Fibroblast of villous mesenchyme (primary cell): ENCODE measurements around the gene MMP15. TPM values are rescaled to one million over a fixed set of nuclear protein-coding genes. Genes with fewer than 3 reads are reported as not detected.
A peak's percentile ranks its signal among the peaks of the same experiment; 100 is the strongest.
"Not testable (repeated sequence)": the region's sequence is repeated elsewhere in the genome, so short reads cannot be mapped to it uniquely, and the experiment has no call there.

Experiments used
- DNase-seq: peaks from one replicate; pipeline ENCODE4 v3.0.0-alpha.2; 2010; ENCODE audit warnings: low read depth
- H3K4me3 ChIP-seq: 2 replicates; pipeline ENCODE4 v1.5.1; 2011; ENCODE audit warnings: low read depth, mild to moderate bottlenecking, low read length
- CTCF ChIP-seq: IDR thresholded peaks from 2 replicates; pipeline ENCODE4 v1.5.1; 2012; ENCODE audit warnings: low read depth, mild to moderate bottlenecking, low read length; ENCODE audit not compliant: insufficient read depth
- total RNA-seq: library from RNA; depleted of rRNA; stranded (reverse); fragments of >200 nt; gene quantifications from 2 replicates; pipeline ENCODE4 v1.2.3, GENCODE V29; 2012

MMP15 gene
- total RNA-seq, result 2.6 and 2.9 TPM in 2 replicates

DNA sequence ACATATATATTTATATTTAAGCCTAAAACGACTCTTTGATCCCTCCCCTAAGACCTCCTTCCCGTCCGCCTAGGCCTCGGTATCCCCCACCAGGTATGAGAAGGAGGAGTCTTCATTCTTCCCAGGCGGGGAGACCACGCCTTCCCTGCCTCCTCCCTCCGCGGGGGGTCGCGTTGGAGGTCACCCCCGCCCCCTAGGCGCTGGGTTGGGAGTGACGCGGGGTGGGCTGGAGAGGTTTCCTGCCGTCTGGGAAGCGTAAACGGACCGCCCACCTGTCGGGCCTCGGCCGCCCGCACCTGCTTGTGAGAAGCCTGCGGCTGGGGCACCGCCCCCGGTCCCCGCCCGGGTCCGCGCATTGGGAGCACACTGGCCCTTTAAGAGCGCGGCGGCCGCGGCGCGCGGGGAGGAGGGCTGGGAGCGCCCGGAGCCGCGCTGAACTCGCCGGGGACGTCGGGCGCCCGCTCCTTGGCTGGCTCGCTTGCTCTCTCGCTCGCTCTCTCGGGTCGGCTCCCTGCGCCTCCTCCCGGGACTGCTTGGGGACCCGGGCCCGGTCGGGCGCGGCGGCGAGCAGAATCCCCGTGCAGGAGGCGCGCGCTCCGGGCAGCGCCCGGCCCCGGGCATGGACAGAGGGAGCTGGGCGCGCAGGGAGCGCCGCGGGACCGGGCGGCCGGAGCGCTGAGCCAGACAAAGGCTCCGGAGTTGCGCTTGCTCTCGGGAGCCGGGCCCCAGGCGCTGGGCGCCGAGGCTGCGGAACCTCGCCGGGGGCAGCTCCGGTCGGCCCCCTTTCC lies at the start of gene MMP15:
TSS of gene MMP15 (plus strand) at position 404 of the 788 bp plus-strand sequence. CDS start 597 bp downstream, outside the sequence.
- peak within 1 kb of the TSS; percentile 64 for H3K4me3 ChIP-seq
- no peak for TF ChIP-seq CTCF
- peak; percentile 71 for DNase-seq

DNA sequence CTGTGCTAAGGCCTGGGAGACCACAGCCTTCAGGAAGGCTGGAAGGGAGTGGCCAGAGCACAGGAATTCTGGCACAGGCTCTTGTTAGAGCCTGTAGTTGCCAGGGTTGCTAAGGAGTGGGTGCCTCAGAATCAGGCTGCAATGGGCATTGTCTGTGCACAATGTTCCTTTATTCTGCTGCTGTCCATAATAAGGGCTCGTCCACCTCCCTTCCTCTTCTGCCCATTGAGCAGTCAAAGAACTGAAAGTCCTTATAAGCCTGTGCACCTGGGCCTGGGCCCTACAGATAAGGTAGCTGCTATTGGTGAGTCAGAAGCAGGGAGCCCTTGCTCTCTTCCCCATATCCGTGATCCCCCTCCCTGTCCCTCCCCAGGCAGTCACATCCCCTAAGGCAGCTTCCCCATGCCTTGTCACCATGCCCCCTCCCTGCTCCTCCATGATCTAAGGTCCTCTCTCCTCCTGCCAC lies 49.2 kb upstream of the MMP15 start:
- no peak for DNase-seq
- TF ChIP-seq CTCF, result no peak
- H3K4me3 ChIP-seq, result no peak overlapping the region

DNA sequence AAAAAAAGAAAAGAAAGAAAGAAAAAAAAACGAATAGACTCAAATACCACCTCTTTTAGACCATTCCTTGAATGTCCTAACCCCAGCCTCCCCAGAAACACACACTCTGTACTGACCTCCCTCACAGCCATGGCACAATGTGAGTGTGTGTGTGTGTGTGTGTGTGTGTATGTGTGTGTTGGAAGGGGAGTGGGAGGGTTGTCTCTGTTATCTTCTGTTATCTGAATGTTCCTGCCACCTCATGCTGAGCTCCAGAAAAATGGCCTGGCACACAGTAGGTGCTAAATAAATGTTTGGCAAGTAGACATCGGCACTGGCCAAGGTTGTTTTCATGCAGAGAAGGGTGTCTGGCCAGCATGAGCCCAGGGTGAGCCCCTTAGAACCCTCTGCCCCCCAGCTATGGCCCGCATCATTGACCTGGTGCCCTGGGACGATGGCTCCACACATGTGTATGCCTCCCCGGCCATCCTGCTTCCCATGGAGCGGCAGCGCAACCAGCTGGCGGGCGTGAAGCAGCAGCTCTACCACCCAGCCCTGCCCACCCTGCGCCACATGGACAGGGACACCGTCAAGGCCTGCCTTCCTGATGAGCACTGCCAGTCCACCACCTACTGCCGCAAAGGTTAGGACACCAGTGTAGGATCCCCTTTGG lies 48.0 kb upstream of the MMP15 start:
- TF ChIP-seq CTCF, result no peak
- no peak for DNase-seq
- no peak overlapping the region for H3K4me3 ChIP-seq

DNA sequence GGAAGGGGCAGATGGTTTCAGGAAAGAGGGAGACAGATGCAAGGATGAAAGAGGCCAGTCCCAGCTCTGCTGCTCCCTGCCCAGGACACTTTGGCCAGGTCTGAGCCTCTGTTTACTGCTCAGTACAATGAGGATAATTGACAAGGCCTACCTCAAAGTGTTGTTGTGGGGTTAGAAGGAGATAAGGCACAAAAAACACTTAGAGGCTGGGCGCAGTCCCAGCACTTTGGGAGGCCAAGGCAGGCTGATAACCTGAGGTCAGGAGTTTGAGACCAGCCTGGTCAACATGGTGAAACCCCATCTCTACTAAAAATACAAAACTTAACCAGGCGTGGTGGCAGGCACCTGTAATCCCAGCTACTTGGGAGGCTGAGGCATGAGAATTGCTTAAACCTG lies 47.5 kb upstream of the MMP15 start:
- H3K4me3 ChIP-seq, DNase-seq: not testable (repeated sequence)

DNA sequence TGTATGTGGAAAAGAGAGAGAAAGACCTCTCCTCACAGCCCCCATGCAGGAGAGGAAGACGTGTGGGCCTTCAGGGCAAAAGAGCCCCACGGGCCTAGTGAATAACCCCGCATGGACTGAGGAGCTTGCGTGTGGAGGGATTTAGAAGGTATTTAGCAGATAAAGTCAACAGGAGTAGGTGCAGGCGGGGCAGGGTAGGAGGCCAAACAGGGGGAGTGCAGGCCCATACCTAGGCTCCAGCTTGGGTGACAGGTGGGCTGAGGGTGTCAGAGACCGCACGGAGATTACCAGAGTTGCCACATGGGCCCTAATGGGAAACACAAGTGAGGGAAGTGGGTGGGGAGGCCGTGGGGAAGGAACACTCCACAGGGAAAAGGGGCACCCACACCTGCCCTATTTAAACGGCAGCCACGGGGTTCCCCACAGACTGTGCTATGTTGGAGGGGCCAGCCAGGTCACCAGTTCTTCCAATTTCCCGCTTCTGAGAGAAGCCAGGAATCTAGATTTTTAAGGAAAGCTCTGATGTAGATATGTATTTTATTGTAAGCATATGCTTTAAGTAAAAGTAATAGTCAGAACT lies 46.5 kb upstream of the MMP15 start:
- no peak for DNase-seq
- no peak for TF ChIP-seq CTCF
- no peak overlapping the region for H3K4me3 ChIP-seq

DNA sequence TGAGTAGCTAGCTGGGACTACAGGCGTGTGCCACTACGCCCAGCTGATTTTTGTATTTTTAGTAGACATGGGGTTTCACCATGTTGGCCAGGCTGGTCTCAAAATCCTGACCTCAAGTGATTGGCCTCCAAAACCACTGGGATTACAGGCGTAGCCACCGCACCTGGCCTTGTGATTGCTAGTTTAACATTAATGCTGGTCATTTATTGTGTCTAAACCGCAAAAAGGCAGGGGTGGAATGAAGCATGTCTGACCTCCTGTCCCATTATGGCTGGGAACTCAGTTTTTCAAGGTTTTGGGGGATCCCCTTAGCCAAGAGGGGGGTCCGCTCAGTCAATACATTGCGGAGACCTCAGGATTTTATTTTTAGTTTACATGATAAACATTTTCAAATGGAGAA lies 43.9 kb upstream of the MMP15 start:
- H3K4me3 ChIP-seq, result no peak overlapping the region
- no peak for DNase-seq
- TF ChIP-seq CTCF, result no peak

GRCh38 chr16:57982385-57982784 lies 43.2 kb upstream of the MMP15 start:
- DNase-seq, result no peak
- TF ChIP-seq CTCF, result no peak
- no peak overlapping the region for H3K4me3 ChIP-seq
